DND-41 (cell line): ENCODE results near the gene ABCB4.

Experiments
- ATAC-seq: fragments of 200-7000 bp; cut with Tn5 transposase; 3 replicates; pipeline ENCODE4 v1.9.1; 2021; ENCODE audit warnings: low read depth; ENCODE audit not compliant: insufficient read depth
- DNase-seq: peaks from one replicate; pipeline ENCODE4 v3.0.0-alpha.2; 2020
- H2AFZ ChIP-seq: 2 replicates; pipeline ENCODE4 v1.6.0; 2012; ENCODE audit warnings: low read depth, low read length
- H3K27ac ChIP-seq: 2 replicates; pipeline ENCODE4 v1.5.1; 2012; ENCODE audit warnings: low read length, inconsistent platforms
- H3K27me3 ChIP-seq: fragments of 200-600 bp; sonication (generic); 2 replicates; pipeline ENCODE4 v1.6.0; 2012; ENCODE audit warnings: low read length, mild to moderate bottlenecking, inconsistent platforms; ENCODE audit not compliant: insufficient read depth, poor library complexity
- H3K36me3 ChIP-seq: 2 replicates; pipeline ENCODE4 v1.5.1; 2012; ENCODE audit warnings: low read length, inconsistent platforms; ENCODE audit not compliant: insufficient read depth
- H3K4me1 ChIP-seq: 2 replicates; pipeline ENCODE4 v1.5.1; 2012; ENCODE audit warnings: mild to moderate bottlenecking, low read length; ENCODE audit not compliant: insufficient read depth
- H3K4me2 ChIP-seq: 2 replicates; pipeline ENCODE4 v1.6.0; 2012; ENCODE audit warnings: mild to moderate bottlenecking, moderate library complexity, low read length, inconsistent platforms; ENCODE audit not compliant: insufficient read depth
- H3K4me3 ChIP-seq, 2 experiments: fragments of 200-600 bp in 1 of 2; shearing (Covaris generic) in 1 of 2; 2 replicates each; pipeline ENCODE4 v1.5.1; 2012 to 2016; ENCODE audit warnings: inconsistent platforms in 2 of 2, low read length in 2 of 2, mild to moderate bottlenecking in 2 of 2, low read depth in 1 of 2, moderate library complexity in 1 of 2
- H3K79me2 ChIP-seq: 2 replicates; pipeline ENCODE4 v1.6.0; 2012; ENCODE audit warnings: low read length, inconsistent platforms; ENCODE audit not compliant: insufficient read depth
- H3K9ac ChIP-seq: 2 replicates; pipeline ENCODE4 v1.6.0; 2012; ENCODE audit warnings: low read depth, mild to moderate bottlenecking, inconsistent platforms, low read length, moderate library complexity
- H3K9me3 ChIP-seq: 2 replicates; pipeline ENCODE4 v1.5.1; 2012; ENCODE audit warnings: low read length, moderate library complexity, mild to moderate bottlenecking, inconsistent platforms; ENCODE audit not compliant: insufficient read depth, severe bottlenecking
- H4K20me1 ChIP-seq: 2 replicates; pipeline ENCODE4 v1.6.0; 2012; ENCODE audit warnings: low read length; ENCODE audit not compliant: insufficient read depth
- CTCF ChIP-seq: IDR thresholded peaks from 2 replicates; pipeline ENCODE4 v1.5.1; 2012; ENCODE audit warnings: borderline replicate concordance, low read length, moderate library complexity, mild to moderate bottlenecking; ENCODE audit not compliant: poor library complexity, severe bottlenecking; ENCODE audit errors: extremely low read depth
- EZH2 ChIP-seq: IDR thresholded peaks from 3 replicates; pipeline ENCODE4 v1.6.1; 2012; ENCODE audit warnings: borderline replicate concordance, low read depth, mild to moderate bottlenecking, moderate library complexity, low read length, inconsistent platforms; ENCODE audit not compliant: severe bottlenecking

The ABCB4 gene

GRCh38 chr7:87359366-87359765 lies 116.1 kb downstream of the ABCB4 start:
- DNase-seq (no peak), ATAC-seq (no peak)
- no peaks in the 10 kb centered on the region for H3K4me1 ChIP-seq
- H3K9me3 ChIP-seq: peaks cover 18% of the 10 kb centered on the region
- H3K27ac ChIP-seq: no peak overlapping the region
- no peak overlapping the region for H3K4me3 ChIP-seq
- no peak overlapping the region for H3K4me2 ChIP-seq
- TF ChIP-seq CTCF: no peak
- TF ChIP-seq EZH2: no peak
- no peak overlapping the region for H3K9ac ChIP-seq
- H3K36me3 ChIP-seq: peaks cover 40% of the 10 kb centered on the region; the same call in 1 of the 2 replicates
- no peaks in the 10 kb centered on the region for H3K79me2 ChIP-seq
- H2AFZ ChIP-seq: no peak overlapping the region
- no peaks in the 10 kb centered on the region for H4K20me1 ChIP-seq
- H3K27me3 ChIP-seq: no peaks in the 10 kb centered on the region

DNA sequence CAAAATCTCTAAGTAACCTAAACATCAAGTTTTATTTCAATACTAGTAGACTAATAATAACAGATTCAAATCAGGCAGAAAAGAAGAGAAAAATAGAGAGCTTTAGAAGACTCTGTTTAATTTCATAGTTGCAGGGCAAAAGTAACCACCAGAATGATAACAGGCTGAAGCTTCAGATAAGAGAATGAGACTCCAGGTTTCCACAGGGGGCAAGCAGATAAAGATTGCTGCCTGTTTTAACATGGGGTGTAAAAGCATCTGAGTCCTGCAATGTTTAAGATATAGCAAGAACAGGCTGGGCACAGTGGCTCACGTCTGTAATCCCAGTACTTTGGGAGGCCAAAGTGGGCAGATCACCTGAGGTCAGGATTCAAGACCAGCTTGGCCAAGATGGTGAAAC lies 119.0 kb downstream of the ABCB4 start:
- DNase-seq: no peak
- Histone ChIP-seq H3K27ac (no peak overlapping the region), H3K79me2 (no peaks in the 10 kb centered on the region), H3K9ac (no peak overlapping the region), H3K27me3 (no peaks in the 10 kb centered on the region), H3K36me3 (peaks cover 59% of the 10 kb centered on the region), H2AFZ (no peak overlapping the region), H3K4me2 (no peak overlapping the region), H4K20me1 (no peaks in the 10 kb centered on the region), H3K4me3 (no peak overlapping the region), H3K9me3 (peaks cover 35% of the 10 kb centered on the region), H3K4me1 (no peaks in the 10 kb centered on the region)
- TF ChIP-seq EZH2 (no peak), CTCF (no peak)
- ATAC-seq: no peak

DNA sequence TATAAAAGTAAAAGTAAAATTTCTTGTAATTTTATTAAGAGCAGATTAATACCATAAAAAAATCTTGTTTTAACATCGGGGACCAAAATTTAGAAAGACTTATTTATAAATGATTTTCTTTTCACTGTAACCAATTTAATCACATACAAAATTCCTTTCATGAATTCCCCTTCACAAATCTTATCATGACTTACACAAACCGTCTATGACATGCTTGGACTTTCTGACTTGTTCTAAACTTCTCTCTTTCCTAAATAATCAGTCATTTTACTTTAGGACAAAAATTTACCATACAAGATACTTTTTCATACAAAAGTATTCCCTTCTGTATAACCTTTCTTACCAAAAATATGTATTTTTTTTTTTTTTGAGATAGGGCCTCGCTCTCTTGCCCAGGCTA lies 120.7 kb downstream of the ABCB4 start:
- no peak overlapping the region for H3K27ac ChIP-seq
- DNase-seq (no peak), ATAC-seq (no peak)
- H3K27me3 ChIP-seq: no peaks in the 10 kb centered on the region
- no peak overlapping the region for H2AFZ ChIP-seq
- H3K36me3 ChIP-seq: peaks cover 67% of the 10 kb centered on the region
- no peak overlapping the region for H3K9ac ChIP-seq
- H3K79me2 ChIP-seq: no peaks in the 10 kb centered on the region
- H3K4me2 ChIP-seq: no peak overlapping the region
- no peaks in the 10 kb centered on the region for H3K4me1 ChIP-seq
- no peaks in the 10 kb centered on the region for H4K20me1 ChIP-seq
- H3K9me3 ChIP-seq: peaks cover 35% of the 10 kb centered on the region
- TF ChIP-seq CTCF: no peak
- TF ChIP-seq EZH2: no peak
- H3K4me3 ChIP-seq: no peak overlapping the region
